NCI-H146 treated with DMSO at 0.1 percent for 48 hours (cell line): Measurements from ENCODE around the gene AQP9.
"Not testable (repeated sequence)": the region's sequence is repeated elsewhere in the genome, so short reads cannot be mapped to it uniquely, and the experiment has no call there.

Experiments used
- DNase-seq: peaks from one replicate; lab custom pipeline; 2025; ENCODE audit not compliant: unreplicated experiment; lab: John Stamatoyannopoulos, UW

Gene AQP9, protein sequence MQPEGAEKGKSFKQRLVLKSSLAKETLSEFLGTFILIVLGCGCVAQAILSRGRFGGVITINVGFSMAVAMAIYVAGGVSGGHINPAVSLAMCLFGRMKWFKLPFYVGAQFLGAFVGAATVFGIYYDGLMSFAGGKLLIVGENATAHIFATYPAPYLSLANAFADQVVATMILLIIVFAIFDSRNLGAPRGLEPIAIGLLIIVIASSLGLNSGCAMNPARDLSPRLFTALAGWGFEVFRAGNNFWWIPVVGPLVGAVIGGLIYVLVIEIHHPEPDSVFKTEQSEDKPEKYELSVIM

GRCh38 chr15:58138106-58138505 lies at the start of gene AQP9:
Gene AQP9, plus strand, starts transcription at chr15:58138381. Its CDS starts 185 bp downstream, at chr15:58138566.
- DNase-seq: no peak

GRCh38 chr15:58095415-58095814 lies 42.8 kb upstream of the AQP9 start:
- no peak for DNase-seq

GRCh38 chr15:58096529-58097084 lies 41.6 kb upstream of the AQP9 start:
- no peak for DNase-seq

- DNase-seq: no peak
Observed at GRCh38 chr15:58103482-58103881, 34.7 kb upstream of the AQP9 start.

DNA sequence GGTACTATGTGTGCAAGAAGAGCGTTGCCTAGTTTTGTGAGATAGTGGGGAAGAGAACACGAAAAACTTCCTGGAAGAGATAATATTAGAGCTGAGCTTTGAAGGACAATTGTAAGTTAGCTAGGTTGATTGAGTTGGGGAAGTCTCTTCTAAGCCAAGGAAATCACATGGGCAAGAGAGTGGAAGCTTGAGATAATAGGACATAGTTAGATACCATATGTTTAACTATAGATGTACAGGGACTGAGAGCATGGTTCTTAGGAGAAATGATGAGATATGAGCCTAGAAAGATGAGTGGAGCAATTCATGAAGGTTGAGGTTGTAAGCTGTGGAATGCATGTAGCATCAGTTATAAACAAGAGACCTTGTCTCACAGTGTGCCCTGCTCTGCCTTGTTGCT lies 30.1 kb upstream of the AQP9 start:
- DNase-seq: no peak

GRCh38 chr15:58109419-58109818 lies 28.8 kb upstream of the AQP9 start:
- DNase-seq: no peak

- DNase-seq: no peak
Observed at GRCh38 chr15:58110999-58111717, 27.0 kb upstream of the AQP9 start.

- DNase-seq: no peak
Observed at GRCh38 chr15:58111718-58112104, 26.5 kb upstream of the AQP9 start.

DNA sequence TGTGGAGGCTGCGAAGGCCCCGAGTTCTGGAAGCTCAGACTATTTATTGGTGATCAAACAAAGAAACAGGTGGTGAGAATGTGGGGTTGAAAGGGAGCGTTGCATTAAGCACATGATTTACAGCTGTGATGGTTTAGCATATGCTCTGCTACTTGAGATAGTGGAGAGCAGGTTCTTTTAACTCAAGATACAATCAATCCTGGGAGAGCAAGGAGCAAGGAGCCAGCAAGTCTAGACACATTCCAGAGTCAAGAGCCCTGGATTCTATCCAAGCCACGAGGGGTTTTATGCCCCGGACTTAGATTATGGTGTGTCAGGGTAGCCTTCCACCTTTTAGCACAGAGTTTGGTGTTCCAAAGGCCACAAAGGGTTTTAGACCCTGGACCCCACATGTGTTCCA lies 24.8 kb upstream of the AQP9 start:
- DNase-seq: not testable (repeated sequence)

GRCh38 chr15:58114388-58114787 lies 23.8 kb upstream of the AQP9 start:
- DNase-seq: no peak

- DNase-seq: no peak
Observed at GRCh38 chr15:58114812-58115211, 23.4 kb upstream of the AQP9 start.

DNA sequence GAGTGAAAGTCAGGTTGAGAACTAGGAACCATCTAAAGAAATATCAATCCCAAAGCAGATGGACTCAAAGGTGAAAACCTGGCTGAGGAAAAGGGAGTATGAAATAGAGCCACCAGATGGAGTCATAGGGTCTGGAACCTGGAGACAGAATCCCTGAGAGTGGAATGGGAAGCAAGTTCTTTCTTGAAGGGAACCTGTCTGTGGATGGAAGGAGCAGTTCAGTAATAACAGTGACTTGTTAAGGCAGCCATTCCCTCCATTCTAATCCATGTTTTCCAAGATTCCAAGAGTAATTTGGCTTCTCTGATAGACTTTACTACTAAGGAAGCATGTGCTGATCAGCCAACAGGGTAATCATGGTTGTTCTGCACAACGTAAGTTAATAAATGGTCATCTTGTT lies 22.5 kb upstream of the AQP9 start:
- no peak for DNase-seq

DNA sequence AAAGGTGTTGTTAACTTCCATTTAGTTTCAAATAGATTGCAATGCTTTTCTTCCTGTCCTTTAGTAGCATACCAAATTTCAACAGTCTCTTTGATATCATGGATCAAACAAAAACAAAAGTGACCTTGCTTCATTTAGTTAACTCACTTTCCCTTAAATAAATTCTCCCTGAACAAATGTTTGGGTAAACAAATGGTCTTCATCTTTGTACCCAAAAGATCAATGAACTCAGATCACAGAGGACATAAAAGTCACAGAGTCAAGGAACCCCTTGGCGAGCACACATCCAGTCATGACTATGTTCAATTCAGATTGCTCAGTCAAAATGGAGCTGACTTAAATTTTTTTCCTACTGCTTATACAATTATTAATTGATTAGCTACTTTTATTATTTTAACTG lies 20.6 kb upstream of the AQP9 start:
- DNase-seq: no peak

DNA sequence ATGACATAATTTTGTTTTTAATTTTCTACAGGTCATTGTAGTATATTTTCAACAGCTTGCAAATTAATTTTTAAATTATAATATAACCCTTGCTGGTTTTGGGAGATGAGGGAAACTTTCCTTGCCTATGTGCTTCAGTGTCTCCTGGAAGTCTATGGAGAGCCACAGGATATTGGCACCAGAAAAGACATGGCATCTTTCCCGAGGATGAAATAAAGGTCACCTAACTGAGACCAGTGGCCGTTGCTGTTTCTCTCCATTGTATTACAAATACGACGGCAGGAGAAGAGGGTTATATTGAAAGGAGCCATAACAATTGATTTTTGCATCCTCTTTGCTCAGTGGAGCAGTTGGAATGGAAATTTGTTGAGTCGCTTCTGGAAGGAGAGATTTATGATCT lies 19.9 kb upstream of the AQP9 start:
- DNase-seq: no peak

DNA sequence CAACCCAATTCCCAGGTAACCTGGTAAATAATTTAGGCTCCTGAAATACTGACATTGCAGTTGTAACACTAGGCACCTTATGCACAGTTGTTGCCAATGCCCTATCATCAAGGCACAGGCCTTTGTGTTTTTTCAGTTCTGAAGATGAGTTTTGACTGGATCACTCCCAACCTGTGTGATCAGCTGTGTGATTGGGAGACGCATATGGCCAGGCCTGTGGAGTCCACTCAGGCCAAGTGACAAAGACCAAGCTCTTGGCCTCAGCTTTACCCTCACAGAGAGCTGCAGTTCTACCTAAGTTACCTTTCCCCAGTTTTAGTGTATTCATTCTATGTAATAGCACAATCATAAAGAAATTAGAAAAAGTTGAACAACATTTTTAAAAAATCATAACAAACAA lies 19.2 kb upstream of the AQP9 start:
- no peak for DNase-seq

DNA sequence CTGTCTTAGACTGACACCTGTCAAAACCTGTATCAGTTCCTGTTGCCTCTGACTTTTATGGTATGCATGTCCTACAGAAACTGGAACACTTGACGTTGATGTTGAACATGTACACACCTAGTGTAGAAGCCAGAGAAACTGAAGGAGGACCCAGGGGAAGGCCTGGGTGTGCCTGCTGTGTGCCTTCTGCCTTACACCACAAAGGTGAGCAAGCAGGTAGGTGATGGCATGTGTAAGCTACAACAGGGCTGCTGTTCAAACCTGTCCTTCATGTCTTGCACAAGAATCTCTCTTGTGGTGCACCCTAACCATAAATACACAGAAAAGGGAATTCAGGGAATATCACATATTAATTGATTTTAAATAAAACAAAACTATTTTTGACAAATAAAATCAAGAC lies 13.6 kb upstream of the AQP9 start:
- no peak for DNase-seq

DNA sequence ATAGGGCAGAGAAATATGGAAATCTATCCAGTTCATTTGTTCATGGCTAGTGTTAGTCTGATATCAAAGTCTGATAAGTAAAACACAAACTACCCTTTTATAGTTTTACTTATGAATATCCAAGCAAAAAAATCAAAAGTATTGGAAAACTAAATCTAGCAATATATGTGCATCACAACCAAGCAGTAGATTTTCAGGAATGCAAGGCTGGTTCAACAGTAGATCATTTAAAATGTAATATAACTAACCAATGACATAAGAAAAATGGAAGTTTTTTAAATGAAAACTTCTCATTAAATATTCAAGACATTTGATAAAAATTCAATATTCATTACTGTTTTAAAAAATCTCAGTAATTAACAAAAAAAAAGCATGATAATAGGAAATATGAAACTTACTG lies 12.8 kb upstream of the AQP9 start:
- no peak for DNase-seq

- no peak for DNase-seq
Observed at GRCh38 chr15:58134886-58135285, 3.3 kb upstream of the AQP9 start.

- DNase-seq: no peak
Observed at GRCh38 chr15:58135511-58136174, 2.5 kb upstream of the AQP9 start.

GRCh38 chr15:58136731-58137130 lies 1.4 kb upstream of the AQP9 start:
- no peak for DNase-seq

- no peak for DNase-seq
Observed at GRCh38 chr15:58137686-58138085, 495 bp upstream of the AQP9 start.
